Measurements from ENCODE around the gene VASN. TPM values are rescaled to one million over a fixed set of nuclear protein-coding genes. Genes with fewer than 3 reads are reported as not detected.

The VASN gene
- total and polyA plus RNA-seq, 8 donors, result 3.7 to 25.6 (median 10.9) TPM

DNA sequence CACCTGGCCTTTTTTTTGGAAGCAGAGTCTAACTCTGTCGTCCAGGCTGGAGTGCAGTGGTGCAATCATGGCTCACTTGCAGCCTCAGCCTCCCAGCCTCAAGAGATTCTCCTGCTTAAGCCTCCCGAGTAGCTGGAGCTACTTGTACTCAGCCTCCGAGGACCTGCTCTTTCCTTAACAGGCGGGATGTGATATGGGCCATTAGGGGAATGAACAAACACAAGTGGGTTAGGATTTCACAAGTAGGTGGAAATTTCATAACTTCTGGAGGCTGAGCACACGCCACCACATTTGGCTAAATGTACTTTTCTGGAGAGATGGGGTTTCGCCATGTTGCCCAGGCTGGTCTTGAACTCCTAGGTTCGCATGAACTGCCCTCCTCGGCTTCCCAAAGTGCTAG lies 24.6 kb upstream of the VASN start:
- H3K27me3 ChIP-seq, result no peaks in the 10 kb centered on the region
- H3K9me3 ChIP-seq, result no peaks in the 10 kb centered on the region
- 80 to 87% (median 83%) methylated on average over 8 of the region's 8 CpGs for WGBS, 5 donors
- TF ChIP-seq CTCF (IDR thresholded peaks at IDR 0.05), result no peak
- TF ChIP-seq POLR2A (IDR thresholded peaks at IDR 0.05), result no peak
- TF ChIP-seq EP300 (IDR thresholded peaks at IDR 0.05), result no peak
- TF ChIP-seq POLR2AphosphoS5 (IDR thresholded peaks at IDR 0.05), result no peak
- intact Hi-C loops (cut with DNase I; ENCODE audit: low total_unique reads), result no loop called here
- DNase-seq, result no peak
- H3K4me1 ChIP-seq, result peaks cover 20 to 77% (median 64%) of the 10 kb centered on the region in 4 donors
- no peak overlapping the region for H3K4me3 ChIP-seq
- H3K27ac ChIP-seq, result peak overlapping the region in 2 of 5 donors; percentile 49 to 68
- peaks cover 0 to 9% (median 0%) of the 10 kb centered on the region in 4 donors for H3K36me3 ChIP-seq

GRCh38 chr16:4347765-4348509 lies 23.7 kb upstream of the VASN start:
- intact Hi-C loops (cut with DNase I; ENCODE audit: low total_unique reads), result no loop called here
- DNase-seq, result peak in 1 of 2 donors; percentile 51
- H3K27me3 ChIP-seq, result no peaks in the 10 kb centered on the region
- H3K9me3 ChIP-seq, result no peaks in the 10 kb centered on the region
- peaks cover 0 to 3% (median 0%) of the 10 kb centered on the region in 4 donors for H3K36me3 ChIP-seq
- H3K4me1 ChIP-seq, result peaks cover 20 to 73% (median 64%) of the 10 kb centered on the region in 4 donors
- 41 to 60% (median 53%) methylated on average over 7 to 17 of the region's 17 CpGs for WGBS, 5 donors
- peak overlapping the region in 3 of 5 donors; percentile 4 to 49 (median 29) for H3K27ac ChIP-seq
- TF ChIP-seq POLR2AphosphoS5 (IDR thresholded peaks at IDR 0.05) (no peak), CTCF (IDR thresholded peaks at IDR 0.05) (no peak), POLR2A (IDR thresholded peaks at IDR 0.05) (no peak), EP300 (IDR thresholded peaks at IDR 0.05) (no peak)
- no peak overlapping the region for H3K4me3 ChIP-seq

GRCh38 chr16:4349332-4349731 lies 22.3 kb upstream of the VASN start:
- DNase-seq, result no peak
- no peaks in the 10 kb centered on the region for H3K9me3 ChIP-seq
- intact Hi-C loops (cut with DNase I; ENCODE audit: low total_unique reads), result no loop called here
- no peaks in the 10 kb centered on the region for H3K27me3 ChIP-seq
- H3K4me1 ChIP-seq, result peaks cover 20 to 67% (median 64%) of the 10 kb centered on the region in 4 donors
- 93 to 98% (median 96%) methylated on average over 5 of the region's 5 CpGs for WGBS, 5 donors
- peaks cover 2 to 6% (median 4%) of the 10 kb centered on the region in 4 donors for H3K36me3 ChIP-seq
- peak overlapping the region in 1 of 5 donors; percentile 28 for H3K27ac ChIP-seq
- no peak overlapping the region for H3K4me3 ChIP-seq
- TF ChIP-seq CTCF (IDR thresholded peaks at IDR 0.05) (no peak), EP300 (IDR thresholded peaks at IDR 0.05) (no peak), POLR2AphosphoS5 (IDR thresholded peaks at IDR 0.05) (no peak), POLR2A (IDR thresholded peaks at IDR 0.05) (no peak)

DNA sequence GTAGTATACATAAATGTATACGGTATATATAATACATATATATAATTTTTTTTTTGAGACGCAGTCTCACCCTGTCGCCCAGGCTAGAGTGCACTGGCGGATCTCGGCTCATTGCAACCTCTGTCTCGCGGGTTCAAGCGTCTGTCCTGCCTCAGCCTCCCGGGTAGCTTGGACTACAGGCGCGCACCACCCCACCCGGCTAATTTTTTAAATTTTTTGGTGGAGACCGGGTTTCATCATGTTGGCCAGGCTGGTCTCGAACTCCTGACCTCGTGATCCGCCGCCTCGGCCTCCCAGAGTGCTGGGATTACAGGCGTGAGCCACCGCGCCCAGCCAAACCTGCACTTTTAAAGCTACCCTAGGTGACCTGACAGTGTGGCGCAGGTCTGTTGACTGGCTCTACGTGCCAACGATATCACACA lies 21.3 kb upstream of the VASN start:
- Histone ChIP-seq H3K4me1 (peaks cover 20 to 60% (median 57%) of the 10 kb centered on the region in 4 donors), H3K27ac (peak overlapping the region; percentile 77 to 96 (median 85)), H3K4me3 (peak overlapping the region; percentile 81 to 97 (median 86)), H3K36me3 (peaks cover 9 to 16% (median 13%) of the 10 kb centered on the region in 4 donors), H3K27me3 (no peaks in the 10 kb centered on the region), H3K9me3 (no peaks in the 10 kb centered on the region)
- WGBS, 5 donors, result 29 to 38% (median 33%) methylated on average over 21 to 24 of the region's 24 CpGs
- intact Hi-C loops (cut with DNase I; ENCODE audit: low total_unique reads), result no loop called here
- no peak for DNase-seq
- TF ChIP-seq POLR2A (IDR thresholded peaks at IDR 0.05), result no peak
- TF ChIP-seq EP300 (IDR thresholded peaks at IDR 0.05), result no peak
- TF ChIP-seq CTCF (IDR thresholded peaks at IDR 0.05), result no peak
- no peak for TF ChIP-seq POLR2AphosphoS5 (IDR thresholded peaks at IDR 0.05)
